DMS53 treated with DMSO at 0.1 percent for 48 hours (cell line): Measurements from ENCODE around the gene CCDC172.

ENCODE experiments used
- DNase-seq: peaks from one replicate; lab custom pipeline; 2025; ENCODE audit not compliant: unreplicated experiment; lab: John Stamatoyannopoulos, UW

The CCDC172 gene, protein sequence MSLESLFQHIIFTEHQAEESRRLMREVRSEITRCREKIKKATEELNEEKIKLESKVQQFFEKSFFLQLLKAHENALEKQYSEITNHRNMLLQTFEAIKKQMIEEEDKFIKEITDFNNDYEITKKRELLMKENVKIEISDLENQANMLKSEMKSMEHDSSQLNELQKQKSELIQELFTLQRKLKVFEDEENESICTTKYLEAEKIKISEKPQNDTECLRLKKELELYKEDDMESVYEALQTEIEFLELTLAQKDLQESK

DNA sequence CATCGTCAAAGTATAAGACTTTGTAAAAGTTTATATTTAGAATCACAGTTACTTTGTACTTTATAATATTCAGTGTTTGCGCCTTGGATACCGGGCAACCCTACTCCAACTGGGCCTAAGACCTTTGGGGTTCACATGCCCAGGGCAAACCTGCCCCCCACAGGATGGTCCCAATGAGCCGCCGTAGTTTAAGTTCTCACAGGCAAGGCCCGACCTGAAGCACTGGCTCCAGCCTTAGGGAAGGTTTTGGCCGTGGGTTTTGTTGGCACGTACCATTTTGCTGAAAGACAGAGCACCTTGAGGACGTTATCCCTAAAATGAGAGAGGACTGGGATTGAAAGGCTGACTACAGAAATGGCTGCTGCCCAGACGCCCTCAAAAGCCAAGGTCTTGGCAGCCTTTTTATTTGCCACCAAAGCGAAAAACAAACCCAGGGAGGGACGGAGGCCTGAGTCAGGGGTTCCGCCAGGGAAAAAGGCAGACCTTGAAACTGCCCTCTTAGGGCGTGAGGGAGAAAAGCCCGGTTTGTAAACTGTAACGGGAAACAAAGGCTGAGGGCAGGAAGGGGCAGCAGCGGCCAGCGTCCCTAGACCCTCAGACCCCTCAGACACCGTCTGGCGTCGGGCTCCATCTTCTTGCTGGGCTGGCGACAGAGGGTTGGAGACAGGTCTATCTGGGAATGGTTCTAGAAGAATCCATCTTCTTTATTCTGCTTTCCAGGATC lies at the start of gene CCDC172:
CCDC172 (plus strand) TSS at position 222 of the 724 bp plus-strand sequence. CDS start 564 bp downstream, outside the sequence.
- no peak for DNase-seq

DNA sequence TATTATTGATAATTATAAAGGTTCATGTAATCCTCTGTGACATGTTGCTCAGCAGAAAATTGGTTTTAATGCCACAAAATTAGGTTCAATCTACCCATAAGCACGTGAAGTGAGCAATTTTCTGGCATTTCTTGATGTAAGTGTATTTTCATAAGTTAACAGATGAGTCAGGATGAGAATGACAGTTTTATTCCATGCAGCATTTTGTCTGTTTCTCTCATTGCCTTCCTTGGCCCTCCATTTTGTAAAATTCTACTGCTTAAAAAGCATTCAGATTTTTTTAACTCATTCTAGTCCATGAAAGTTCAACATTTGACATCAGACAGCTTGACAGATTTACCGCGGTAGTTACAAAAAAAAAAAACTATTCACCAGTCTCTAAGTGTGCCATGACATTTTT lies 47.3 kb upstream of the CCDC172 start:
- DNase-seq, result no peak

DNA sequence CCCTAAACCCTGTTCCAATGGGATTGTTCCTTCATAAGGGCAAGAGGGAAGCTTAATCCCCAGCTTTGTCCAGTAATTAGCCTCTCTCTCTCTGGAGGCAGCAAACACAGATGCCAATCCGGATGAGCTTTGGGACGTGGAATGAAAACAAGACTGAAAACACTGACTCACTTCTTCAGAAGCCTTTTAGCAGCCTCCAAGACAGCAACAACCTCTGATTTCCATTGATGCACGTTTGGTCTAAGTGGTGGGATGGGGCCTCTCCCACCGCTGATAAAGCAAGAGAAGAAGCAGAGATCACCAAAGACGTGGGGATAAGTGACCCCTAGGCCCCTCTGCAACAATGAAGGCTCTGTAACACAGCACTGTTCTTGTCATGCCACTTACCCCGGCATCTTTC lies 45.4 kb upstream of the CCDC172 start:
- DNase-seq, result no peak

DNA sequence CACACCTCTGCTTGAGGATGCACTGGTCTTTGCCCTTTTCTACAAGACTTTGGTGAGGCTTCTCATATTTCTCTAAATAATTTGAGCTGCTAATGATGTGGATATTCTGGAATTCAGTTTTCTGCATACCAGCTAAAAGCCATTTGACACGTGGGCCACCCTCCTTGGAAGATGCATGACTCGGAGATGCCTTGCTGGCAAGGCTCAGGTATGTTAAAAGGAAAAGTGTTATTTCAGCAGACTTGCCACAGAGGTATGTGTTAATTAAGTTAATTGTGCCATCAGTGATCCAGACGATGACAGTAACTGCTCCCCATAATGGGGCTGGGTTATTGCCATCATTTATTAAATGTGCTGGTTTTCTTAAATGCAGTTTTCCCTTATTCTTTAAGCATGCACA lies 42.5 kb upstream of the CCDC172 start:
- DNase-seq, result no peak

DNA sequence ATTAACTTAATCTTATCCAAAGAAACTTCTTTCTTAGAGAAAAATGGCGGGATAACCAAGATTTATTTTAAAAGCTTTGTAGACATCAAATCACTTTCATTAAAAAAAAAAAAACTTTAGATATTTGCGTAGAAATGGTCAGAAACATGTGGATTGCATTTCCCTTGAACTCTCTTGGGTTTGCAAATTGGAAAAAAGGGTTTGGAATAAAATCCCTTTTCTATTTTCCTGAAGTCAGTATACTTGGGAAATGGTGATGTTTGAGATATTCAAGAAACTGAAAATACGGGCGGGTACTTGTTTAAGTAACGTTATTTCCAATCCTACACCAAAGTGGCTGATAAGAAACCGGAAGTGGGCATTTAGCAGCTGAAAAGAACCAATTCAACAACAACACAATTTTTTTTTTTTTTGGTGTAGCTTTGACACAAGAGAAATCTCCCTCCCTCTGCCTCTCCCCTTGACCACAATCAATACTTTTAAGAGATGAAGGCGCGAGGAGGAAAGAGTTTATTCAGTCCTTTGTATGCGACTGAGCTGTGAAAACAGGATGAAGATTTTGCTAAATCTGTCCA lies 37.5 kb upstream of the CCDC172 start:
- DNase-seq, result no peak

DNA sequence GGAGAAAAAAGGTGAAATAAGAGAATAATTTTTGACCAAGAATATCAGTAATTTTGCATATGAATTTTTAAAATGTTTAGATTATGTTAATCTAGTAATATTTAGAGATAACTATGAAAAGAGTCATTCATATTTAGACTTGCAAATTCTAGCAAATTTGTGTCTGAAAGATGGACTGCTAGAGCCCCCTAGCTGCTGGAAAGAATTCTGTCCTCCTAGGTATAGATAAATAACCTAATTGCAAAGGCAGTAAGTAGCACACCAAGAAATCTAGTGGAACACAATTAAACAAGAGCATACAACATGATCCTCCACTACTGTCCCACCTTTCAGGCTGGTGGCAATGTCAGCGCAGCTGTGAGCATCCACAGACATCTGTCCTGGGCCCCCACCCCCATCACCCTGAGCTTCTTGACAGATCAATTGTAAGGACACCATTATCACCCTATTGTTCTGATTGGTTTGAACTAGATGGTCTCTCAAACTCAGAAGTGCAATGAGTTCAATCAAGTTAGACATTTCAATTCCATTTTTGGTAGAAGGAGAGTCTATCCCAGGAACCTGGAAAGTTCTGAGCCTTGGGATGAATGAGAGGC lies 36.2 kb upstream of the CCDC172 start:
- DNase-seq, result peak; percentile 29

DNA sequence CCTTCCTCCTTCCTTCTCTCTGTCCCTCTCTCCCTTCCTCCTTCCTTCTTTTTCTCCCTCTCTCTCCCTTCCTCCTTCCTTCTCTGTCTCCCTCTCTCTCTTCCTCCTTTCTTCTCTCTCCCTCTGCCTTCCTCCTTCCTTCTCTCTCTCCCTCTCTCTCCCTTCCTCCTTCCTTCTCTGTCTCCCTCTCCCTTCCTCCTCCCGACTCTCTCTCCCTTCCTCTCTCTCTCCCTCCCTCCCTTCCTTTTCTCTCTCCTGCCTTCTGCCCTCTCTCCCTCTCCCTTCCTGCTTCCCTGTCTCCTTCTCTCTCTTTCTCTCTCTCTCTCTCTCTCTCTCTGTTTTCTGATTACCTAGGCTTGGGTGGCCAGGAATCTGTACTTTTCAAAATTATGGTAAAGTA lies 34.6 kb upstream of the CCDC172 start:
- no peak for DNase-seq

DNA sequence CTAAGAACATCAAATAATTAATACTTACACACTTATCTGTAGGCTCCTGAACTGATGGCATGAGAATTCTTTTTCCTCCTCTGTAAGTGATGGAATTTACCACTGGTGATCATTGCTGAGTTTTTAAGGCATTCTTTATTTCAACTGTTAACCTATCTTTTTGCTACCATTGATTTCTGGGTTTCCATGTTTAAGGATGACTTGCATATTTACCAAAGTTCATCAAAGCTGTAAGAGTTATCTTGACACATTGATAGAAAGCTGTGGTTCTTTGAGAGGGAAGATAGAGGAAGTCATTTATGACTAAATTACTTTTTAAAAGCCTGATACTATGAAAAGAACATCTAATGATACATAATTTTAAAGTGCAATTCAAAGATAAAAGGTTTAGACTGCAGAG lies 31.8 kb upstream of the CCDC172 start:
- DNase-seq, result no peak

DNA sequence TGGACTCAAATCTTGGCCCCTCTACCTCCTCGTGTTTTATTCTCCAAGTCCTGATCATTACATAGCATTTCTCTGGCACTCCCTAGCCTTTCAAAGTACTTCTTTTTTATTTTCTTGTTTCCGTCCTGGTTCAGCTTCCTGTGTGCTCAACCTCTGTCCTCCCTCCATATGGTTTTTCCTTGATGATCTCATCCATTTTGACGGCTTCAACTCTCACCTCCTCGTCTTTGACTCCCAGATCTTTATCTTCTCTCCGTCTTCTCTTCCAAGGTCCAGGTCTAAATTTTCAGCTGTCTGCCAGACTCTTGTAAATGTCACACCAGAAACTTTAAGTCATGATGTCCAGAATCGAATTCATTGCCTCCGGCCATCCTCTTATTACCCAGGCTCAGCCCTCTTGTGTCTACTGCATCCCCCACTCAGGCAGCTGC lies 27.9 kb upstream of the CCDC172 start:
- no peak for DNase-seq

DNA sequence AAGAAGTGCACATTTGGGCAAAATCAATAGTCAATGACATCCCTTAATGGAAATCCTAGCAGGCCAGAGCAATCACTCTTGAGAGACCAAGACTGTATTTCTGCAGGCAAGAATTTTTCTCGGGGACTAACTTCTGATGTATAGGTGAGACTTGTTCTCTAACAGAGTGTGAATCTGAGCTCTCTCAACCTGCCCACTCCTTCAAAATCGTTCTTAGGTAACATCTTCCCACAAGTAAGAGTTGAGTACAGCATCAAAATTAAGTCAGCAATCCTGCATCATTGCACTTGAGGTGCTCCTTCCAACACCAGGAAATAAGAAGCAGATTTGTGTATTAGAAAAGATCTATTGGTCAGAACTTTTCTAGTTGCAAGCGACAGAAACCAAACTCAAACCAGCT lies 25.7 kb upstream of the CCDC172 start:
- DNase-seq, result no peak

DNA sequence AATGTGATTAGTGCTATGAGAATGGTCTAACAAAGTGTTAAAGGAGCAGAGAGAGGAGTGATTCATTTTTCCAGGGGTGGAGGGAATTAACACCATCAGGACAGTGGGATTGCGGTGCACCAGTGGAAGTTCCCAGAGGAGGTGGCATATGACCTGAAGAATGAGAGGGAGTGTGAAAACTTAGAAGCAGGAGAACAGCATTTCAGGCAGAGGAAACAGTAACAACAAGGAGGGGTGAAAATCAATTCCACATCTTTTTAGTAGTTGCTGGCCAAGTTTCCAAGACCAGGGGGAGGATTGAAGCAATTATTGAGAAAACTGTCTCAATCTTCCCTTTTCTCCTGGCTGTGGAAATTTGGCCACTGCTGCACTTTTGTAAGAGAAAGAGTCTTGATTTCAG lies 23.7 kb upstream of the CCDC172 start:
- no peak for DNase-seq

DNA sequence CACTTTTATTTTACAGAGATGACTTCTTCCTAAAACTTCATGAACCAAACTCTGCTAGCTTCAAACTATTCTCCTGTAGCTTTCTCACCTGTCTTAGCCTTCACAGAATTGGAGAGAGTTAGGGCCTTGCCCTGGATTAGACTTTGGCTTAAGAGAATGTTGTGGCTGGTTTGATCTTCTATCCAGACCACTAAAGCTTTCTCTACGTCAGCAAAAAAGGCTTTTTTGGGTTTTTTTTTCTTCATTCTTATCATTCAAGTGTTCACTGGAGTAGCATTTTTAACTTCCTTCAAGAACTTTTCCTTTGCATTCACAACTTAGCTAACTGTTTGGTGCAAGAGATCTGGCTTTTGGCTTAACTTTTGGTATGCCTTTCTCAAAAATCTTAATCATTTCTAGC lies 19.3 kb upstream of the CCDC172 start:
- DNase-seq, result no peak

DNA sequence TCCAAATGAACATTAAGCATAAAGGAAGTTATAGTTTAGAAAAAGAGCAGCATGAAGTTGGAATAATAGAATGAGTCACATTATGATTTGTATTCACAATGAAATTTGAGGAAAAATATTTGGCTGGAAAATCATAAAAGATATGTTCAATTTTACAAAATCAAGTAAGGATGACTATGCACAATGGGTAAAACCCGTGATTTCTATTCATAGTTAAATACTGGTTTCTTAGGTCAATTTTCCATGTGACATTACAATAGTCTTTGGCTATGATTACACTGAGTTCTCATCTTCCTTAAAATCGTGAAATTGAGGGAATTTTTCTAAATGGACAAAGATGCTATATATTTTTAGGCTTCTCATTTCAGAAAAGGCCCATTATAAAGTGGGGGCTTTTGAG lies 17.4 kb upstream of the CCDC172 start:
- DNase-seq, result no peak

DNA sequence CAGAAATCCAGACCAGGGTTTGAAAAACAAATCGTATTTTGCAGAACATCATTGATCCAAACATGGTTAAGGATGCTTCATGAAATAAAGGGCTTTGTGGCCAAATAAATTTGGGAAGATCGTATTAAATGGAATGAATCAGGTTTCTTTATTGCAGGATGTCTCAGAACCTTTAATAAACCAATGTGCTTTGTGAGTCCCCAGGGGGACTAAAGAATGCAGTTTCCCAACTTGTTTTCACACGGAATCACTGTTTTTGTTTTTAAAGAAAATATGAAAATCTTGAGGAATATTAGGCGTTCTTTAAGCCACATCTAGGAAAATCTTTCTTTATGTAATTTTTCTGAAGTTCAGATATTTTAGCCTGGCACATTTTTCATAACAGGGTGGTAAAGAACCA lies 16.8 kb upstream of the CCDC172 start:
- DNase-seq, result no peak

DNA sequence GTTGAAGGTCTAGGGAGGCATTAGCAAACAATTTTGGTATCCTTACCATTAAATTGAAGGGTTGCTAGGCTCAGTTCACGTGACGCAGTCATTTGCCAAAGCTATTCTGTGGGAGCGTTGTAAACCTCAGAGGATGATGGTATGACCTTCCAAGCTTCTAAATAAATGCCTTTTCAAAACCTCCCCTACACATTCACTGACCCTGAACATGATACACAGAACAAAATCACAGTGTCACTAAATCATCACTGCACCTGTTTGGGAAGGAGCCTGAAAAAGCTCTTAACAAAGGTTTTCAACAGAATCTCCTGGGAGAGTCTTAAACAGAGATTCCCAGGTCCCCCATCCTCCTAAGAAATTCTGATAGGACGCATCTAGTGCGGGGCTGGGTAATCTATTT lies 13.2 kb upstream of the CCDC172 start:
- DNase-seq, result no peak

DNA sequence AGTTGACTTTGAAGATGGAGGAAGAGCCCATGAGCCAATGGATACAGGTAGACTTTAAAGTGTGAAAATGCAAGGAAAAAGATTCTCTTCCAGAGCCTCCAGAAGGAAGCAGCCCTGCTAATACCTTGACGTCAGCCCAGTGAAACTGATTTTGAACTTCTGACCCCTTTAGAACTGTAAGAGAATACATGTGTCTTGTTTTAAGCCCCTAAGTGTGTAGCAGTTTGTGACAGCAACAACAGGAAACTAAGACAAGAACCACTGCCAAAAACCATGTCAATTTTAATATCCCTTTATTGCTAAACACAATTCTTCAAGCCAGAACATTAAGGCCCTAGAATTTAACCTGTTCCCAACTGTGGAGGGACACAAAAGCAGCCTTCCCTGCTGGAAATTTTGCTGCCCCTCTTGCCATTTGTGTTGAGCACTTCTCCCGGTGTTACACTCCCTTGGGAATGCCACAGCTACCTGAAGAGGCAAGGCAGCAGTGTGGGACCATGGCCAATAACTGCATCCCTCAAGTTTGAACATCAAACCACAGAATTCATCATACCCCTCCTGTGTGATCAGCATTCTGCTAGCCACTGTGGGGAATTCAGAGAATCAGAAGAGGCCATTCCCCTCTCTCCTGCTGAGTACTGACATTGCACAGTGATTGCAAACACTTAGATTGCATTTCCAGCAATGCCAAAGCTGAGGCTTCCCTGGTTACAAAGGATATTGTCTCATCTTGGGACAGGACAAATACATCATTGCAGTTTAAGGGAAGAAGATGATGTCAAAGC lies 12.3 kb upstream of the CCDC172 start:
- DNase-seq, result no peak

DNA sequence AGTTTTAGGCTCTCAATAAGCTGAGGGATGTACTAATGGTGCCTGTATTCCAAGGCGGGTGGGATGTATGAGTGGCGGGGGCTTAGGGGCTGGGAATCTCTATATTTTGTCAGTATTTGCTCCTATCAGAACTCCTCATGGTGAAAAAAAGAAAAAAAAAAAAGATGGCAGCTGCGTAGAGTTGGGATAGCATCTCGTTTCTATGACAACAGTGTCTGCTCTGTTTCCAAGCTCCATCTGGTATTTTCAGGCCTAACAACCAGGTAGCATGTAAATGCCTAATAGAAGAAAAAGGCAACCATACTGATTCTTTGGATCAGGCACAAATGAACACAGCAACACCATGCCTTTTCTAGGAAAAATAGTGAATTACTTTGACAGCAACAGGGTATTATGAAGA lies 11.7 kb upstream of the CCDC172 start:
- no peak for DNase-seq

DNA sequence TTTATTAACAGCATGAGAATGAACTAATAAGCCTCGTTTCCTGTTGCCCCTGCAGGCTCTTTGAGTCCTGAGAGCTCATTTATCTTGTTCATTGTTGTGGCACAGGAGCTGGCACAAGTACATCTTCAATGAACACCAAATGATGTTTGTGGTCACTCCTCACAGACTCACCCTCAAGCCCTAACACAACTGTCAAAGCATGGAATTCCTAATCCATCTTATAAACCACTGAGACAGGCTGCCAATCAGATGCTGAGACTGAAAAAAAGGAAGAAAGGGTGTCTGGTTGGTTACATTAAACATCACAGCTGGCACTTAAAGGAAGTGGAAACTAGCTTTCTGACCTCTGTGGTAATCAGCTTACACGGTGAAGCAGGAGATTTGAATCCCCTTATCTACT lies 7.7 kb upstream of the CCDC172 start:
- no peak for DNase-seq

DNA sequence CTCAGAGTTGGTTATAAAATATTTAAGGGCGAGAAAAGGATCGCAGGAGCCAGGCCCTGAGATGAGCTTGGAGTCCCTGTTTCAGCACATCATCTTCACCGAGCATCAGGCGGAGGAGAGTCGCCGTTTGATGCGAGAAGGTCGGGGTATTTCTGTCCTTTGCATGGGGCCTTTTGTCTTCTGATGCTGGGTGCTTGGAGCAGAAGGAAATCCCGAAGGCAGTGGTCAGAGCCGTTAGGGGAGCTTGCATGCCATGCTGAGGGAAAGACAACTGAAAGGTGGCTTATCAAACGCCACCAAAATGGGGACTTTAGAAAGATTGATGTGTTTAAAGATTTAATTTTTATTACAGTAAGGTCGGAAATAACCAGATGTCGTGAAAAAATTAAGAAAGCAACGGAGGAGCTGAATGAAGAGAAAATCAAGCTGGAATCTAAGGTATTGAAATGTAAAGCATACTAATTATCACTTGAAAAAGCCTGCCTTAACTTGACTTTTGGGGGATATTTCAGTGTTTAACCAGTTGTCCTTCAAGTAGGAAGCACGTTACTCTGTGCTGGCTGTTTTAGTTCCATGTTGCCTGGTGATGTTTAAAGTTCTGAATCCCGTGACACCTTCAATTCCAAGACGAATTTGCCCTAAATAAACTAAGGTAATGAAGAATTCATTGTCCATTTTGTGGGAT lies 845 bp downstream of the CCDC172 start:
- no peak for DNase-seq

DNA sequence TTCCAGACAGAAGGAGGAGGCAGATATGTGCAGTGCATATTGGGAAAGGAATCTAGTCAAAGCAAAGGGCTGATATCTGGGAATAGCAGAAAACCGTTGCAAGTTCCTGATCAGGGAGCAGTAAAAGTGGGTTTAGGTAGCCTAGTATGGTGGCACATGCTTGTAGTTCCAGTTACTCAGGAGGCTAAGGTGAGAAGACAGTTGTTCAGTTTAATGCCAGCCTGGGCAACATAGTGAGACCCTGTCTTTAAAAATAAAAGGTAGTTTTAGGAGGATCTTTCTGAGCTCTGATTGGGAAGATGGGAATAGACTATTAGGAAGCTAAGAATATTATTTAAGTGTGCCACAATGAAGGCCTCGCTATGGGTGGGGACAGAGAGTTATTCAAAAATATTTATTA lies 1.7 kb downstream of the CCDC172 start:
- DNase-seq, result no peak

DNA sequence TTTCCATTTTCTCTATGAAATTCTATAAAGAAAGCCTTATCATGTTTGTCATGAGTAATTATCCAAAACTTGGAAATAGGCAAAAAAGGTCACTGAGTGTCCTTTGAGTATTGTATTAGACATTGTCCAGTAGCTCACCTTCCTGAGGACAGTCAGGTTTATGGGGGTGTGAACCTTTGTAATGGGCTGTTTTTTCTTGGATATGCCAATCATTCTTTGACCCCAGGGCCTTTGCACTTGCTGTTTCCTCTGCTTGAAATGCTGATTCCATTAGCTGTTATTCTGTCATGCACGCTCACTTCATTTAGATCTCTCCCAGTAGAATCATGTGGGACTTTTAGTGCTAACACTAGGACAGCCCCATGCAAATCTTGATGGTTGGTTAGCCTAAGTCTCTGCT lies 4.9 kb downstream of the CCDC172 start:
- DNase-seq, result no peak
